Sigmoid colon (tissue), 7 donors: ENCODE results near the gene ATF6. TPM values are rescaled to one million over a fixed set of nuclear protein-coding genes. Genes with fewer than 3 reads are reported as not detected.
A peak's percentile ranks its signal among the peaks of the same experiment; 100 is the strongest.

Experiments used
- DNase-seq: peaks from one replicate; pipeline ENCODE4 v3.0.0-alpha.2; 2019
- H3K27ac ChIP-seq, 4 donors: fragments of 200-600 bp; sonication (generic); one replicate each; pipeline ENCODE4 v1.5.1; 2016 to 2019; ENCODE audit warnings: mild to moderate bottlenecking in 1 of 4
- H3K27me3 ChIP-seq, 3 donors: fragments of 200-600 bp; sonication (generic); one replicate each; pipeline ENCODE4 v1.5.1; 2019; ENCODE audit warnings: mild to moderate bottlenecking in 1 of 3
- H3K36me3 ChIP-seq, 4 donors: fragments of 200-600 bp; sonication (generic); one replicate each; pipeline ENCODE4 v1.5.1; 2016 to 2019
- H3K4me1 ChIP-seq, 4 donors: fragments of 200-600 bp; sonication (generic); one replicate each; pipeline ENCODE4 v1.5.1; 2017 to 2019
- H3K4me3 ChIP-seq, 4 donors: fragments of 200-600 bp; sonication (generic); one replicate each; pipeline ENCODE4 v1.5.1; 2017 to 2019; ENCODE audit warnings: mild to moderate bottlenecking in 2 of 4, moderate library complexity in 1 of 4
- H3K9me3 ChIP-seq, 4 donors: fragments of 200-600 bp in 3 of 4; sonication (generic) in 3 of 4; one replicate each; pipeline versions ENCODE4 v1.5.1 to v1.6.1; 2013 to 2019
- CTCF ChIP-seq, 4 experiments: fragments of 450-650 bp in 3 of 4; fragments of 200-600 bp in 1 of 4; IDR thresholded peaks; one replicate each; pipeline ENCODE4 v1.5.1; 2016 to 2019; ENCODE audit warnings: antibody characterized with exemption in 4 of 4, mild to moderate bottlenecking in 3 of 4, moderate library complexity in 2 of 4
- EP300 ChIP-seq, 4 donors: sonication (generic); formaldehyde crosslinking; IDR thresholded peaks; one replicate each; pipeline ENCODE4 v1.6.1; 2017; ENCODE audit warnings: antibody characterized with exemption in 4 of 4
- POLR2A ChIP-seq, 2 donors: fragments of 450-650 bp; IDR thresholded peaks; one replicate each; pipeline ENCODE4 v1.6.1; 2016; ENCODE audit warnings: antibody characterized with exemption in 2 of 2, mild to moderate bottlenecking in 2 of 2, moderate library complexity in 2 of 2
- POLR2AphosphoS5 ChIP-seq, 4 donors: sonication (generic); formaldehyde crosslinking; IDR thresholded peaks; one replicate each; pipeline ENCODE4 v1.6.1; 2017; ENCODE audit warnings: antibody characterized with exemption in 4 of 4
- WGBS, 2 donors: extraction: QIAGEN DNeasy Blood & Tissue Kit; methylation state at CpG; one replicate each; pipeline ENCODE4 v1.1.7; 2013; 5-methylcytosine and 5-hydroxymethylcytosine counted together
- intact Hi-C: fragments of 100-400 bp; cut with DNase I; formaldehyde crosslinking; loops from one replicate; pipeline ENCODE4 v1.15.1; 2023
- polyA plus RNA-seq, 3 donors: library from polyadenylated mRNA; stranded (reverse); fragments of 200-250 nt; gene quantifications; one replicate each; pipeline ENCODE4 v1.2.3, GENCODE V29; 2013
- total RNA-seq, 4 donors: library from RNA; depleted of rRNA; stranded (reverse); fragments of >200 nt; gene quantifications; one replicate each; pipeline ENCODE4 v1.1.0, GENCODE V29; 2016
- donor health status: healthy with polysubstance abuse.
- donor health status: Bipolar disorder and iron deficiency.
- donor health status: healthy.

Gene ATF6
- total and polyA plus RNA-seq, 7 donors: 2.3 to 28.1 (median 26.3) TPM

DNA sequence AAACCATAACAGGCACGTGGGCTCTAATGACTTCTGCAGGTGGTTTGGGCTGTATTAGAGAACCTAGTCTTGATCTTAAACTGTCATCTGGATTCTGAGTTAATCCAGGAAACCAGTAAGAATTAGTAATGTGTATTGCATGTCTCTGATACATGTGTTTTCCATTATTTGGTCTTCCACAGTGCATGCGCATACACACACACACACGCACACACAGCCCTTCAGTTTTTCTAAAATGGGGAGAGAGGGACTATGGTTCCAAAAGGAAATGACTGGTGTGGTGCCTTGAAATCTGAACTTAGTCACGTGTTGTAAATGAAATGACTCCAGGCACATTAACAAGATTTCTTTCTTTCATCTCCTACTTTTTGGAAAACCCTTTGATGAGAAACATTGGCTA is 190.0 kb downstream of the ATF6 start:
- peaks cover 0 to 20% (median 0%) of the 10 kb centered on the region in 4 donors for H3K36me3 ChIP-seq
- no peaks in the 10 kb centered on the region for H3K9me3 ChIP-seq
- H3K27me3 ChIP-seq: no peaks in the 10 kb centered on the region
- no peak overlapping the region for H3K4me3 ChIP-seq
- H3K4me1 ChIP-seq: peaks cover 0 to 37% (median 27%) of the 10 kb centered on the region in 4 donors
- no peak for TF ChIP-seq CTCF (IDR thresholded peaks at IDR 0.05)
- intact Hi-C loops: no loop called here
- 88 to 97% methylated on average over 4 of the region's 4 CpGs for WGBS, 2 donors
- no peak overlapping the region for H3K27ac ChIP-seq
- no peak for DNase-seq

- peaks cover 0 to 45% (median 33%) of the 10 kb centered on the region in 4 donors for H3K4me1 ChIP-seq
- 93 to 95% methylated on average over 3 of the region's 3 CpGs for WGBS, 2 donors
- intact Hi-C loops: no loop called here
- no peak for DNase-seq
- H3K27me3 ChIP-seq: no peaks in the 10 kb centered on the region
- TF ChIP-seq EP300 (IDR thresholded peaks at IDR 0.05): no peak
- TF ChIP-seq CTCF (IDR thresholded peaks at IDR 0.05): no peak
- TF ChIP-seq POLR2A (IDR thresholded peaks at IDR 0.05): no peak
- TF ChIP-seq POLR2AphosphoS5 (IDR thresholded peaks at IDR 0.05): no peak
- no peaks in the 10 kb centered on the region for H3K9me3 ChIP-seq
- H3K36me3 ChIP-seq: peaks cover 0 to 20% (median 0%) of the 10 kb centered on the region in 4 donors
- H3K4me3 ChIP-seq: no peak overlapping the region
- H3K27ac ChIP-seq: no peak overlapping the region
Observed at GRCh38 chr1:161956930-161957329, 190.8 kb downstream of the ATF6 start.

- Histone ChIP-seq H3K27me3 (no peaks in the 10 kb centered on the region), H3K27ac (no peak overlapping the region), H3K9me3 (no peaks in the 10 kb centered on the region), H3K36me3 (peaks cover 0 to 20% (median 0%) of the 10 kb centered on the region in 4 donors), H3K4me1 (peaks cover 0 to 57% (median 41%) of the 10 kb centered on the region in 4 donors), H3K4me3 (no peak overlapping the region)
- 85 to 88% methylated on average over 7 of the region's 7 CpGs for WGBS, 2 donors
- TF ChIP-seq CTCF (IDR thresholded peaks at IDR 0.05) (no peak), POLR2A (IDR thresholded peaks at IDR 0.05) (no peak), EP300 (IDR thresholded peaks at IDR 0.05) (no peak), POLR2AphosphoS5 (IDR thresholded peaks at IDR 0.05) (no peak)
- no peak for DNase-seq
- intact Hi-C loops: no loop called here
Observed at GRCh38 chr1:161958425-161958824, 192.3 kb downstream of the ATF6 start.

GRCh38 chr1:161962091-161962887 is 196.2 kb downstream of the ATF6 start:
- Histone ChIP-seq H3K4me1 (peaks cover 0 to 25% (median 18%) of the 10 kb centered on the region in 4 donors), H3K9me3 (no peaks in the 10 kb centered on the region), H3K27ac (peak overlapping the region; percentile 43 to 77 (median 73)), H3K36me3 (peaks cover 0 to 20% (median 0%) of the 10 kb centered on the region in 4 donors), H3K4me3 (peak overlapping the region in 3 of 4 donors; percentile 35 to 36 (median 36)), H3K27me3 (no peaks in the 10 kb centered on the region)
- intact Hi-C loops: no loop called here
- WGBS, 2 donors: 66 to 73% methylated on average over 8 of the region's 8 CpGs
- no peak for DNase-seq
- peak in 2 of 4 donors; percentile 5 to 13 for TF ChIP-seq POLR2AphosphoS5 (IDR thresholded peaks at IDR 0.05)
- no peak for TF ChIP-seq POLR2A (IDR thresholded peaks at IDR 0.05)

GRCh38 chr1:161966067-161966466 is 199.9 kb downstream of the ATF6 start:
- no peak for TF ChIP-seq POLR2AphosphoS5 (IDR thresholded peaks at IDR 0.05)
- no peak for TF ChIP-seq EP300 (IDR thresholded peaks at IDR 0.05)
- no peak overlapping the region for H3K4me3 ChIP-seq
- intact Hi-C loops: no loop called here
- no peaks in the 10 kb centered on the region for H3K36me3 ChIP-seq
- H3K27me3 ChIP-seq: no peaks in the 10 kb centered on the region
- peaks cover 0 to 23% (median 18%) of the 10 kb centered on the region in 4 donors for H3K4me1 ChIP-seq
- DNase-seq: no peak
- 91 to 95% methylated on average over 4 of the region's 4 CpGs for WGBS, 2 donors
- no peaks in the 10 kb centered on the region for H3K9me3 ChIP-seq
- no peak overlapping the region for H3K27ac ChIP-seq
